AG04450 (cell line): ENCODE data around the gene ZBTB14. TPM values are rescaled to one million over a fixed set of nuclear protein-coding genes. Genes with fewer than 3 reads are reported as not detected.

Experiments used
- CTCF ChIA-PET: fragments of 300-600, 350-600 bp; formaldehyde crosslinking; extraction: SDS; loops from one replicate; lab custom pipeline; 2022; ENCODE audit warnings: antibody characterized with exemption, inconsistent platforms; lab: Charles Lee
- POLR2A ChIA-PET: fragments of 350-600 bp; formaldehyde crosslinking; extraction: SDS; loops from one replicate; lab custom pipeline; 2021; ENCODE audit warnings: antibody characterized with exemption, inconsistent platforms; lab: Yijun Ruan, JAX
- DNase-seq: peaks from one replicate; pipeline ENCODE4 v3.0.0-alpha.2; 2011; ENCODE audit warnings: low read depth, low spot score
- H3K27ac ChIP-seq: one replicate; pipeline ENCODE4 v1.5.1; 2012; ENCODE audit warnings: low read depth, low read length, control low read depth
- H3K27me3 ChIP-seq: one replicate; pipeline ENCODE4 v1.6.0; 2012; ENCODE audit warnings: low read length; ENCODE audit not compliant: control insufficient read depth, insufficient read depth
- H3K4me3 ChIP-seq: 2 replicates; pipeline ENCODE4 v1.5.1; 2011; ENCODE audit warnings: mild to moderate bottlenecking, low read depth, low read length, control low read depth
- H3K9me3 ChIP-seq: 2 replicates; pipeline ENCODE4 v1.5.1; 2012; ENCODE audit warnings: low read length; ENCODE audit not compliant: control insufficient read depth, insufficient read depth
- CTCF ChIP-seq: IDR thresholded peaks from 2 replicates; pipeline ENCODE4 v1.5.1; 2011; ENCODE audit warnings: low read depth, low read length, control low read depth, inconsistent platforms
- polyA minus RNA-seq: library from RNA; depleted of rRNA, polyadenylated mRNA; stranded (reverse); fragments of >200 nt; gene quantifications from 2 replicates; pipeline ENCODE4 v1.2.3, GENCODE V29; 2011; rRNA and poly(A)+ RNA removed
- polyA plus RNA-seq: library from polyadenylated mRNA; depleted of rRNA; stranded (reverse); fragments of >200 nt; gene quantifications from 2 replicates; pipeline ENCODE4 v1.2.3, GENCODE V29; 2011; rRNA removed

ZBTB14 gene, protein sequence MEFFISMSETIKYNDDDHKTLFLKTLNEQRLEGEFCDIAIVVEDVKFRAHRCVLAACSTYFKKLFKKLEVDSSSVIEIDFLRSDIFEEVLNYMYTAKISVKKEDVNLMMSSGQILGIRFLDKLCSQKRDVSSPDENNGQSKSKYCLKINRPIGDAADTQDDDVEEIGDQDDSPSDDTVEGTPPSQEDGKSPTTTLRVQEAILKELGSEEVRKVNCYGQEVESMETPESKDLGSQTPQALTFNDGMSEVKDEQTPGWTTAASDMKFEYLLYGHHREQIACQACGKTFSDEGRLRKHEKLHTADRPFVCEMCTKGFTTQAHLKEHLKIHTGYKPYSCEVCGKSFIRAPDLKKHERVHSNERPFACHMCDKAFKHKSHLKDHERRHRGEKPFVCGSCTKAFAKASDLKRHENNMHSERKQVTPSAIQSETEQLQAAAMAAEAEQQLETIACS
- polyA plus RNA-seq (11.7 and 17.7 TPM in 2 replicates), polyA minus RNA-seq (10.9 and 13.2 TPM in 2 replicates)

DNA sequence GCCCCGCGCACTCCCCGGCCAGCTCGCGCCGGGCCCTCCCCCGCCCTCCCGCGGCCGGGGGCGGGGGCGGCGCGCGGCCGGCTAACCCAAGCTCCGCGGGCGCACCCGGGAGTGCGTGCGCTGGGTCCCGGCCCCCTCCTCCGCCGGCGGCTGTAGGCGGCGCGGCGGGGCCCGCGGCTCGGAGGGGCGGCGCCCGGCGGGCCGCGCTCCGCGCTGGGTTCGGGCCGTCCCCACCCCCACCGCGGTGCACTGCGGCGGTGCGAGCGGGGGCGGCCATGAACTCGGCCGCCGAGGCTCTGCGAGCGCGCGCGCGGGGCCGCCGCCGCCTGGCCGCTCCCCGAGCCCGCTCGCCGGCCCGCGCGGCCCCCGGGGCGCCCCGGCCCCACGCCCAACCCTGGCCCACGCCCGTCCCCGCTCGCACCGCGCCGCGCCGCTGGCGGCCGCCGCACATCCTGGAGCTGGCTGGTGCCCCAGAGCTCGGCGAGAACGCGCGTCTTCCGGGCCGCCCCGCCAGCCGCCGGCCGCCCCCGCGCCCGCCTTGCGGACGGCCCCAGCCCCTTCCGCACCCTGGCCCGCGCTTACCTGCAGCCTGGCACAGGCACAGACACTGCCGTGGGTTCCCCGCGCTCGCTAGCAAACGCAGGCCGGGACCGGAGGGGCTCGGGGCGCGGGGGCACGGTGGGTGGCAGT, at the start of gene ZBTB14:
Gene ZBTB14, minus strand, starts transcription at position 496 of the 690 bp plus-strand sequence. CDS start 2,480 bp downstream, outside the sequence.
- H3K27ac ChIP-seq, result peak within 1 kb of the TSS; percentile 92
- no peaks in the 10 kb centered on the region for H3K9me3 ChIP-seq
- ChIA-PET CTCF (no interaction called here), POLR2A (interaction anchor here (0.6 to 4.9 kb wide), 3 partner anchors 18 to 1606 kb away, joined by 3 to 39 read pairs (median 4); no protein-coding TSS in a partner anchor)
- peaks cover 8% of the 10 kb centered on the region for H3K27me3 ChIP-seq
- H3K4me3 ChIP-seq, result peak within 1 kb of the TSS; percentile 78
- DNase-seq, result no peak
- TF ChIP-seq CTCF, result no peak

DNA sequence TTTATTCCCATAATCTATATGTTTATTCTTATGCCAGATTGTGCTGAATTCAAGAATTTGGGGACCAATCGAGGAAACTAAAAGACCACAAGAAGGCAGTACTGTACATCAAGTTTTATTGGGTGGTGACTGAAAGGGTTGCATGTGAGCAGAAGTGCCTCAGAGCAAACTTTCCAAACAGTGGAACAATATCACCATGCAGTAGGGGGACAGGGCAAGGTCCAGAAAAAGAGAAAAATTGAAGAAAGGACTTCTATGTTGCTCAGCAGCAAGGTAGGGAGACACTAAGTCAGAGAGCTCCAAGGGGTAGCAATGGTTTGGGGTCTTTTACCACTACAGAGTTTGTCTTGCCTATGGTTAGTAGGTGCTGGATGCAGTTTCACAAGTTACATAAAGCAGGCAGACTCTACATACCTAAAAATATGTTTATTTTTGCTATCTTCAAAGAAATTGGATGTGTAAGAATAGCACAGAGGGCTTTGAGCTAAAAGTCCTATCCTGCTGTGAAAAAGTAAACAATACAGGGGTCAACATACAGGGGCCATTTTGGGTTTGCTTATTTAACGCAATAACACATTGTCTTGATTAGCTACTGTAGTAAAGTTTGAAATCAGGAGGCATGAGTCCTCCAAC, 43.8 kb upstream of the ZBTB14 start:
- CTCF ChIA-PET, result no interaction called here
- Histone ChIP-seq H3K4me3 (no peak overlapping the region), H3K9me3 (no peaks in the 10 kb centered on the region), H3K27ac (no peak overlapping the region), H3K27me3 (no peaks in the 10 kb centered on the region)
- no peak for TF ChIP-seq CTCF
- POLR2A ChIA-PET, result no interaction called here
- DNase-seq, result no peak

GRCh38 chr18:5334456-5335075, 39.0 kb upstream of the ZBTB14 start:
- ChIA-PET POLR2A (no interaction called here), CTCF (no interaction called here)
- H3K27me3 ChIP-seq, result no peaks in the 10 kb centered on the region
- H3K9me3 ChIP-seq, result no peaks in the 10 kb centered on the region
- H3K4me3 ChIP-seq, result no peak overlapping the region
- DNase-seq, result no peak
- H3K27ac ChIP-seq, result no peak overlapping the region
- TF ChIP-seq CTCF, result no peak

DNA sequence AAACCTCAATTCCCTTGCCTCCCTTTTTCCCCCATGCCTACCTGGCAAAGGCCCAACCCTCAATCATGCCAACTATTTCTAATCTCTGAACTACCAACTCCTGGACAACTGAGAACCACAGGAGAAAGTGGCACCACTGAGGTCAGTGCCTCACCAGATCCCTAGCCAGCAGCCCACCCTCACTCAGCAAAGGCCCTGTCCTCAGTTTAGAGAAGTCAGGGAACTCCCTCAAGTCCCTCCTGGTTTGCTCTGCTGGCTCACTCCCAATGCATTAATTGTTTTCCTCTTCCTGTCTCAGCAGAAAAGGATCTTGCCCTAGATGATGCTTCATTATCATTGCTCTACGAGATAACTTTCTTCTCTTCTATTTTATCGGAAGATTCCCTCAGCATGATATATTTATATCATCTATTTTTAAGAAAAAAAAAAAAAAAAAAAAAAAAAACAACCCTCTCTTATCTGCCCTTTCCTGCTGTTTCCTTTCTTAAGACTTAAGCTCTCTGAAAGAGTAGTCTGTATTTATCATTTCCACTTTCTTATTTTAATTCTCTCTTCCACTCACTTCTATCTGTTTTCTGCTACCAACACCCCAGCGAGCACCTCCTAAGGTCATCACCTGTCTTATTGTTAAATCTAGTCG, 22.7 kb upstream of the ZBTB14 start:
- H3K27me3 ChIP-seq, result no peaks in the 10 kb centered on the region
- no peak overlapping the region for H3K27ac ChIP-seq
- ChIA-PET CTCF (no interaction called here), POLR2A (no interaction called here)
- no peak for TF ChIP-seq CTCF
- no peaks in the 10 kb centered on the region for H3K9me3 ChIP-seq
- no peak for DNase-seq
- no peak overlapping the region for H3K4me3 ChIP-seq
